ENCODE measurements around the gene NPM1.
"Not testable (repeated sequence)": the region's sequence is repeated elsewhere in the genome, so short reads cannot be mapped to it uniquely, and the experiment has no call there.

NPM1 gene

DNA sequence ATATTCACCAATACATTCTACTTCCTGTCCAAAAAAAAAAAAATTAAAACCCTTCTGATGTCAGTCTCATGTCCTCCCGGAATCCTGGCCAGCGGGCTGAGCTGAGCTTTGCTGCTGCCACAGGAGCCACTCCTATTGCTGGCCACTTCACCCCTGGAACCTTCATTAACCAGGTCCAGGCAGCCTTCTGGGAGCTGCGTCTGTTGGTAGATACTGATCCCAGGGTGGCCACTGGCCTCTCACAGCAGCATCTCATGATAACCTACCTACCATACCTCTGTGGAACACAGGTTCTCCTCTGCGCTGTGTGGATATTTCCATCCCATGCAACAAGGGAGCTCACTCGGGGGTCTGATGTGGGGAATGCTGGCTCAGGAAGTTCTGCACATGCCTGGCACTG is 21.0 kb upstream of the NPM1 start:
- Mint-ChIP-seq H3K36me3 (ENCODE audit: insufficient read depth) (no peaks in the 10 kb centered on the region), H3K27ac (ENCODE audit: low read depth) (no peak overlapping the region), H3K27me3 (peaks cover 54% of the 10 kb centered on the region), H3K4me3 (no peak overlapping the region), H3K9me3 (no peaks in the 10 kb centered on the region), H3K4me1 (no peaks in the 10 kb centered on the region)
- DNase-seq (ENCODE audit: low spot score in 2 of 2) (no peak), ATAC-seq (replicated peaks; ENCODE audit: extremely low read depth, poor library complexity, severe bottlenecking) (no peak)

DNA sequence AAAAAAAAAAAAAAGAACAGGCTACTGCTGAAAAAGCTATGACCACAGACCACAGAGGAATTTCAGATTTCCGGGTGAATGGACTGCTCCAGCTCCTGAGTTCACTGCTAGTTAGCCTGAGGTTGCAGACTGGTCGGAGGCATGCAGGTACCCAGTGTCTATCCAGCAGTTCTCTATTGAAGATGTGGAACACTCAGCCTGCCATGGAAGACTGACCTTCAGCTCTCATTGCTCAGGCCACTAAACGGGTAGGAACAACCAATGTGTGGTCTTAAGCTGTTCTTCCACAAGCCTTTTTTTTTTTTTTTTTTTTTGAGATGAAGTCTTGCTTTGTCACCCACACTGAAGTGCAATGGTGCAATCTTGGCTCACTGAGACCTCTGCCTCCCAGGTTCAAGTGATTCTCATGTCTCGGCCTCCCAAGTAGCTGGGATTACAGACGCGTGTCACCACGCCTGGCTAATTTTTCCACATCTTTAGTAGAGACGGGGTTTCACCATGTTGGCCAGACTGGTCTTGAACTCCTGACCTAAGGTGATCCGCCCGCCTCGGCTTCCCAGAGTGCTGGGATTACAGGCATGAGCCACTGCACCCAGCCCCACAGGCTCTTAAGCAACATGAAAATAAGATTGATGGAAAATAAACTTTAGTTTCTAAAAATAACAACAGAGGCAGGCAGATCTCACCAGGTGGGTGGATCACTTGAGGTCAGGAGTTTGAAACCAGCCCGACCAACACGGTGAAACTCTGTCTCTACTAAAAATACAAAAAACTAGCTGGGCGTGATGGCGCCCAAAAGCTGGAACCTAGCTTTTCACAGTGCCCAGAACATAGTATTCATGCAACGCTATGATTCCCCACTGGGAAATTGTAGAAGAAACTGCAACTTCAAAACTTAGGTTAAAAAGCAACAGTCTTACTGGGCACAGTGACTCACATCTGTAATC is 20.0 kb upstream of the NPM1 start:
- Mint-ChIP-seq H3K36me3 (ENCODE audit: insufficient read depth) (no peaks in the 10 kb centered on the region), H3K27me3 (peaks cover 47% of the 10 kb centered on the region), H3K4me3 (no peak overlapping the region), H3K4me1 (no peaks in the 10 kb centered on the region), H3K9me3 (no peaks in the 10 kb centered on the region), H3K27ac (ENCODE audit: low read depth) (no peak overlapping the region)
- ATAC-seq (replicated peaks; ENCODE audit: extremely low read depth, poor library complexity, severe bottlenecking) (no peak), DNase-seq (ENCODE audit: low spot score in 2 of 2) (no peak)

DNA sequence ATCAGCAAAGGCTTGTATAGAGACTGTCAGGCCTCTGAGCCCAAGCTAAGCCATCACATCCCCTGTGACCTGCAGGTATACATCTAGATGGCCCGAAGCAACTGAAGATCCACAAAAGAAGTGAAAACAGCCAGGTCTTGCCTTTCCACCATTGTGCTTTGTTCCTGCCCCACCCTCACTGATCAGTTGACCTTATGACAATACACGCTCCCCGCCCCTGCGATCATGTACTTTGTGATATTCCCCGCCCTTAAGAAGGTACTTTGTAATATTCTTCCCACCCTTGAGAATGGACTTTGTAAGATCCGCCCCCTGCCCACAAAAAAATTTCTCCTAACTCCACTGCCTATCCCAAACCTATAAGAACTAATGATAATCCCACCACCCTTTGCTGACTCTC is 18.6 kb upstream of the NPM1 start:
- ATAC-seq (replicated peaks; ENCODE audit: extremely low read depth, poor library complexity, severe bottlenecking) (no peak), DNase-seq (ENCODE audit: low spot score in 2 of 2) (no peak)
- no peak overlapping the region for H3K4me3 Mint-ChIP-seq
- H3K27ac Mint-ChIP-seq (ENCODE audit: low read depth) = no peak overlapping the region
- H3K36me3 Mint-ChIP-seq (ENCODE audit: insufficient read depth) = no peaks in the 10 kb centered on the region
- H3K27me3 Mint-ChIP-seq = peaks cover 39% of the 10 kb centered on the region
- no peaks in the 10 kb centered on the region for H3K9me3 Mint-ChIP-seq
- no peaks in the 10 kb centered on the region for H3K4me1 Mint-ChIP-seq

DNA sequence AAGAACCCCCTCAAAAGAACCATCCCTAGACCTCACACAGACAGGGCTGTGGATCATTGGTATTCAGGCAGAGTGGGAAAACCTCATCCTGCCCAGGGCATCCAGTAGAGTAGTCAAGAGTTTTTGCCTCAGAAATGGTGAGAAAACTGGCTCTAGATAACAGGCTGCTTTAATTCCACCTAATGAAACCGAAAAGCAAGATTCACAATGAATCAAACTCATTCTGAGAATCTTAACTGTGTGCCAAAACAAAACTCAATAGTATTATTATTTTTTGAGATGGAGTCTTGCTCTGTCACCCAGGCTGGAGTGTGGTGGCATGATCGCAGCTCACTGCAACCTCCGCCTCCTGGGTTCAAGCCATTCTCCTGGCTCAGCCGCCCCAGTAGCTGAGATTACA is 17.8 kb upstream of the NPM1 start:
- H3K27ac Mint-ChIP-seq (ENCODE audit: low read depth) = no peak overlapping the region
- no peak for DNase-seq (ENCODE audit: low spot score in 2 of 2)
- no peaks in the 10 kb centered on the region for H3K4me1 Mint-ChIP-seq
- no peak overlapping the region for H3K4me3 Mint-ChIP-seq
- H3K36me3 Mint-ChIP-seq (ENCODE audit: insufficient read depth) = no peaks in the 10 kb centered on the region
- ATAC-seq (replicated peaks; ENCODE audit: extremely low read depth, poor library complexity, severe bottlenecking) = no peak
- peaks cover 33% of the 10 kb centered on the region for H3K27me3 Mint-ChIP-seq
- H3K9me3 Mint-ChIP-seq = no peaks in the 10 kb centered on the region

DNA sequence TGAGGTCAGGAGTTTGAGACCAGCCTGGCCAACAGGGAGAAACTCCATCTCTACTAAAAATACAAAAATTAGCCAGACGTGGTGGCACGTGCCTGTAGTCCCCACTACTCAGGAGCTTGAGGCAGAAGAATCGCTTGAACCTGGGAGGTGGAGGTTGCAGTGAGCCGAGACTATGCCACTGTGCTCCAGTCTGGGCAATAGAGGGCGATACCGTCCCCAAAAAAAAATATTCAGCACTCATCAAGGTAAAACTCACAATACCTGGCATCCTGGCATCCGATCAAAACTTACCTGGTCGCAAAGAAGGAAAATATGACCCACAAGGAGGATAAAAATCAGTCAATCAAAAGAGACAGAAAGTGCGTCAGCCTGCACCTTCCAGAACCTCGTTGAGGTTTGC is 16.8 kb upstream of the NPM1 start:
- DNase-seq (ENCODE audit: low spot score in 2 of 2); H3K27ac Mint-ChIP-seq (ENCODE audit: low read depth); H3K4me3 Mint-ChIP-seq; H3K9me3 Mint-ChIP-seq; H3K36me3 Mint-ChIP-seq (ENCODE audit: insufficient read depth); H3K4me1 Mint-ChIP-seq; ATAC-seq (replicated peaks; ENCODE audit: extremely low read depth, poor library complexity, severe bottlenecking): not testable (repeated sequence)
- peaks cover 24% of the 10 kb centered on the region for H3K27me3 Mint-ChIP-seq

DNA sequence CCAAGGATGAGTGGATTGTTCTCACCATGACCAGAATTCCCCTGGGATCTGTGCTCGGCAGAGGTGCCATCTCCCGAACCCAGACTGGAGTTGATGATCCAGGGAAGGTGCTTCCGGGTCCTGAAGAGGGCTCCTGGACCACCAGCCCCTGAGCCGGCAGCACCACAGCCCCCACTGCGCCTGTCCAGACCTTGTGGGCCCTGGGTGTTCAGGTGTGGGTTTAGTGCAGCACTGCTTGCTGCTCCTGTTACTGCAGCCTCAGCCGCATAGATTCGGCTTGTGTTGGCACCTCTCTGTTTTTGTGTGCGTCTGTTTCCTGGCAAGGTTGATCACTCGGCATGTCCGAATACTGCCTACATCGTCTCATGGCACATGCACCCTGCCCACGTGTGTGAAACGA is 16.3 kb upstream of the NPM1 start:
- H3K27ac Mint-ChIP-seq (ENCODE audit: low read depth) = no peak overlapping the region
- no peaks in the 10 kb centered on the region for H3K36me3 Mint-ChIP-seq (ENCODE audit: insufficient read depth)
- peaks cover 24% of the 10 kb centered on the region for H3K27me3 Mint-ChIP-seq
- no peak overlapping the region for H3K4me3 Mint-ChIP-seq
- DNase-seq (ENCODE audit: low spot score in 2 of 2) (no peak), ATAC-seq (replicated peaks; ENCODE audit: extremely low read depth, poor library complexity, severe bottlenecking) (no peak)
- no peaks in the 10 kb centered on the region for H3K4me1 Mint-ChIP-seq
- no peaks in the 10 kb centered on the region for H3K9me3 Mint-ChIP-seq

DNA sequence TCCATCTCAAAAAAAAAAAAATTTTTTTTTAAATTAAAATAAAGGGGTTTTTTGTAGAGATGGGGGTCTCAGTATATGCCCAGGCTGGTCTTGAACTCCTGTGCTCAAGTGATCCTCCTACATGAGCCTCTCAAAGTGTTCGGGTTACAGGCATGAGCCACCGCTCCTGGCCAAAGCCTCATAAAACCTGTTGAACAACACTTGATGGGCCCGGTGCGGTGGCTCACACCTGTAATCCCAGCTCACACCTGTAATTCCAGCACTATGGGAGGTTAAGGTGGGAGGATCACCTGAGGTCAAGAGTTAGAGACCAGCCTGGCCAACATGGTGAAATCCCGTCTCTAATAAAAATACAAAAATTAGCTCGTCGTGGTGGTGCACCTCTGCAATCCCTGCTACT is 7.7 kb upstream of the NPM1 start:
- no peak overlapping the region for H3K27ac Mint-ChIP-seq (ENCODE audit: low read depth)
- H3K4me3 Mint-ChIP-seq = no peak overlapping the region
- no peak for DNase-seq (ENCODE audit: low spot score in 2 of 2)
- ATAC-seq (replicated peaks; ENCODE audit: extremely low read depth, poor library complexity, severe bottlenecking) = no peak
- no peaks in the 10 kb centered on the region for H3K27me3 Mint-ChIP-seq
- peaks cover 1% of the 10 kb centered on the region for H3K36me3 Mint-ChIP-seq (ENCODE audit: insufficient read depth)
- no peaks in the 10 kb centered on the region for H3K4me1 Mint-ChIP-seq
- no peaks in the 10 kb centered on the region for H3K9me3 Mint-ChIP-seq

DNA sequence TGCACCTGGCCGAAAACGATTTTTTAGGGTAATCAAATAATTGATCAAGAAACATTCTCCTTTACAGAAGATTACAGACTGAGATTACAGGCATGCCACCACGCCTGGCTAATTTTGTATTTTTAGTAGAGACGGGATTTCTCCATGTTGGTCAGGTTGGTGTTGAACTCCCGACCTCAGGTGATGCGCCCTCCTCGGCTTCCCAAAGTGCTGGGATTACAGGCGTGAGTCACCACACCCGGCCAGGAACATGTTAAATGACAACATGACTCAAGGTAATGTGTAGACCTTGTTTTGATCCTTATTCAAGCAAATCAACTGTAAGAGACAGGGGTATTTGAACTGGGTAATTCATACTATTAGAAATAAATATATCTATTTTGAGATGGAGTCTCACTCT is 3.2 kb upstream of the NPM1 start:
- H3K4me1 Mint-ChIP-seq = peaks cover 19% of the 10 kb centered on the region
- H3K27me3 Mint-ChIP-seq; DNase-seq (ENCODE audit: low spot score in 2 of 2); H3K9me3 Mint-ChIP-seq; H3K4me3 Mint-ChIP-seq; ATAC-seq (replicated peaks; ENCODE audit: extremely low read depth, poor library complexity, severe bottlenecking); H3K27ac Mint-ChIP-seq (ENCODE audit: low read depth): not testable (repeated sequence)
- peaks cover 30% of the 10 kb centered on the region for H3K36me3 Mint-ChIP-seq (ENCODE audit: insufficient read depth)

DNA sequence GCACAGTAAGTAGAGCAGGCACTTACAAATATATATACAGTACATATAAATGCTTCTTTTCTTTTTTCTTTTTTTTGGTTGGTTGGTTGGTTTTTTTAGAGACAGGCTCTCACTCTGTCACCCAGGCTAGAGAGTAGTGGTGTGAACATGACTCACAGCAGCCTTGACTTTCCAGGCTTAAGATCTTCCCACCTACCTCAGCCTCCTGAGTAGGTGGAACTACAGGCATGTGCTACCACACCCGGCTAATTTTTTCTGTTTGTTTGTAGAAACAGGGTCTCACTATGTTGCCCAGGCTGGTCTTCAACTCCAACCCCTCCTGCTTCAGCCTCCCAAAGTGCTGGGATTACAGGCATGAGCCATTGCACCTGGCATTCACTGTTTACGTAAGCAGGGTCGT is 2.6 kb upstream of the NPM1 start:
- ATAC-seq (replicated peaks; ENCODE audit: extremely low read depth, poor library complexity, severe bottlenecking); H3K4me3 Mint-ChIP-seq; H3K27ac Mint-ChIP-seq (ENCODE audit: low read depth); DNase-seq (ENCODE audit: low spot score in 2 of 2); H3K27me3 Mint-ChIP-seq; H3K9me3 Mint-ChIP-seq: not testable (repeated sequence)
- Mint-ChIP-seq H3K4me1 (peaks cover 25% of the 10 kb centered on the region), H3K36me3 (ENCODE audit: insufficient read depth) (peaks cover 32% of the 10 kb centered on the region)

DNA sequence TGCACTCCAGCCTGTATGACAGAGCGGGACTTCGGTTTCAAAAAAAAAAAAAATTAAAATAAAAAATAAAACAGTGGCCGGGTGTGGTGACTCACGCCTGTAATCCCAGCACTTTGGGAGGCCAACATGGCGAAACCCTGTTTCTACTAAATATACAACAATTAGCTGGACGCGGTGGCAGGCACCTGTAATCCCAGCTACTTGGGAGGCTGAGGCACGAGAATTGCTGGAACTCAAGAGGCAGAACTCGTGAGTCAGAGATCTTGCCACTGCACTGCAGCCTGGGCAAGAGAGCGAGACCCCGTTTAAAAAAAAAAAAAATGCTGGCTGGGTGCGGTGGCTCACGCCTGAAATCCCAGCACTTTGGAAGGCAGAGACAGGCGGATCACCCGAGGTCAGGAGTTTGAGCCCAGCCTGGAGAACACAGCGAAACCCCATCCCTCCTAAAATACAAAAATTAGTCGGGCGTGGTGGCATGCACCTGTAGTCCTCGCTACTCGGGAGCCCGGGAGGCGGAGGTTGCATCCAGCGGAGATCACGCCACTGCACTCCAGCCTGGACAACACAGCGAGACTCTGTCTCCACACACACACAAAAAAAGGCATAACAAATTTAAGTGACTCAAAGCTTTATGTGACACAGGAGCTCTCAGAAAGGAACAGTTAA is 1.5 kb upstream of the NPM1 start:
- Mint-ChIP-seq H3K4me3 (peak overlapping the region; percentile 85), H3K4me1 (peaks cover 37% of the 10 kb centered on the region), H3K27me3 (no peaks in the 10 kb centered on the region), H3K9me3 (no peaks in the 10 kb centered on the region), H3K36me3 (ENCODE audit: insufficient read depth) (peaks cover 39% of the 10 kb centered on the region), H3K27ac (ENCODE audit: low read depth) (no peak overlapping the region)
- no peak for DNase-seq (ENCODE audit: low spot score in 2 of 2)
- no peak for ATAC-seq (replicated peaks; ENCODE audit: extremely low read depth, poor library complexity, severe bottlenecking)

DNA sequence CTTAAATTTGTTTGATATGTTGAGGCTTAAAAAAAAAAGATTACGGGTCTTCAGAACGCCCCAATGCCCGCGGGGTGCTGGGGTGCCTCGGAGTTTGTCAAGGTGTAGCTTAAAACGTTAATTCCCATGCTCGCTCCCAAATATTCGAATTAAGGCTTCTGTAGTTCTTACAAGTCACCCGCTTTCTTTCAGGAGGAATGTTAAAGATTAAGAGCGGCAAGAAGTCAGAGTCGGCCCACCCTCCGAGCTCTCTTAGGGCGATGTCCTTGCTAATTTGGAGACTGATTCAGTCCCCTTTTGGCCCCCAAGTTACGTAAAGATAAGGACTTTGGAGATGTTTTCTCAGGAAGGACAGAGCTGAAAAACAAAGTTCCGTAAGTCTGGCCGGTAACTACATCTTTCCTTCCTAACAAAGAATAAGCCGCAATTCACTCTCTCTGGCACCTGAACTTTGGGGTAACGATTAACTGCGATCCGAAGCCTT is 746 bp upstream of the NPM1 start:
- DNase-seq (ENCODE audit: low spot score in 2 of 2) (no peak), ATAC-seq (replicated peaks; ENCODE audit: extremely low read depth, poor library complexity, severe bottlenecking) (no peak)
- no peaks in the 10 kb centered on the region for H3K9me3 Mint-ChIP-seq
- peaks cover 43% of the 10 kb centered on the region for H3K4me1 Mint-ChIP-seq
- peak overlapping the region; percentile 85 for H3K4me3 Mint-ChIP-seq
- H3K27ac Mint-ChIP-seq (ENCODE audit: low read depth) = peak overlapping the region; percentile 97
- peaks cover 43% of the 10 kb centered on the region for H3K36me3 Mint-ChIP-seq (ENCODE audit: insufficient read depth)
- H3K27me3 Mint-ChIP-seq = no peaks in the 10 kb centered on the region

DNA sequence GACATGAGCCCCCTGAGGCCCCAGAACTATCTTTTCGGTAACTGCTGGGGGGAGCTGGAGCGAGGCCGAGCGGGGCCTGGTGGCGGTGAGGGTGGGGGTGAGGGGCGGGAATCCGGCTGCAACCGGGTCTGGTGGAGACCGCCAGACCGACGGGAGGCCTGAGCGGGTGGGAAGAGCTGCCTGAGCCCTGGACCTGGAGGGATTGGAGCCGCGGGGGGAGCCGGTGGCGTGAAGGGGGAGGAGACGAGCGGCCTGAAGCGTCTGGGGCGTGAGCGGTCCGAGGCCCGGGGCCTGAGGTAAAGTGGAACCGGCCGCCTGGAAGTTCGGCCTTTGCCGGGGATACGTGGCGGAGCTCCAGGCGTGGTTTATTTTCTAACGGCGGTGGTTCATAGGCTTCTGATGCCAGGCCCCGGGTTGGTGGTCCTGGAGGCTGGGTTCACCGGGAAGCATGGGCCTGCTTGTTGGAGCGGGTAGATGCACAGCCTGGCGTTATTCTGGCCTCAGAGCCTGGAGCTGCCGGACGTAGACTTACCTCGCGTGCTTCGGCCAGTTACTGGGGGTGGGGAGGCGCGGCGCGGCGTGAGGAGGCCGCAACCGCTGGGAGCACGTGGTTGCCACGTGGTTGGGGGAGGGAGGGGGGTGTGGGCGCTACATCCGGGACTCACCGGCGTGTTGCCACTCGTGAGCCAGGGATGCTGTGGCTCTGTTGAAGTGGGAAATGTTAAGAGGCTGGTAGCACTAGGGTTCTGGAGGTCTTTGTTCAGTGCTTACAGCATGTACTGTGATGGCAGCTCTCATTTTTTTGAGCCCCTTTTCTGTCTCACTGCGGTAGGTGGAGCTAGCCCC is 544 bp downstream of the NPM1 start:
- peaks cover 53% of the 10 kb centered on the region for H3K4me1 Mint-ChIP-seq
- DNase-seq (ENCODE audit: low spot score in 2 of 2) (peak; percentile 67 to 75), ATAC-seq (replicated peaks; ENCODE audit: extremely low read depth, poor library complexity, severe bottlenecking) (peak; percentile 37)
- H3K27me3 Mint-ChIP-seq = no peaks in the 10 kb centered on the region
- H3K9me3 Mint-ChIP-seq = no peaks in the 10 kb centered on the region
- peak overlapping the region; percentile 97 for H3K27ac Mint-ChIP-seq (ENCODE audit: low read depth)
- H3K4me3 Mint-ChIP-seq = peak overlapping the region; percentile 85
- peaks cover 55% of the 10 kb centered on the region for H3K36me3 Mint-ChIP-seq (ENCODE audit: insufficient read depth)

Data from central memory CD8-positive, alpha-beta T cell (primary cell).